ENCODE measurements around the gene TAS2R39. TPM values are rescaled to one million over a fixed set of nuclear protein-coding genes. Genes with fewer than 3 reads are reported as not detected.

The TAS2R39 gene
- total RNA-seq, 1 experiment from 2014 or later, result not detected

- Histone ChIP-seq H3F3A (ENCODE audit: insufficient read depth, low read depth) (no peaks in the 10 kb centered on the region), H3K9me2 (ENCODE audit: insufficient read depth) (no peaks in the 10 kb centered on the region), H3K36me3 (ENCODE audit: low read depth) (no peaks in the 10 kb centered on the region), H3K9me3 (ENCODE audit: insufficient read depth, low read depth) (no peaks in the 10 kb centered on the region), H3K27me3 (ENCODE audit: insufficient read depth, low read depth) (no peaks in the 10 kb centered on the region), H3K4me2 (no peak overlapping the region), H2AFZ (no peak overlapping the region), H3K4me1 (replicated peaks; ENCODE audit: insufficient read depth) (no peaks in the 10 kb centered on the region), H3K4me3 (no peak overlapping the region), H4K20me1 (ENCODE audit: insufficient read depth) (no peaks in the 10 kb centered on the region), H3K27ac (no peak overlapping the region), H3K79me2 (ENCODE audit: low read depth) (no peaks in the 10 kb centered on the region)
- ChIA-PET CTCF (interaction anchor here (0.6 to 4.3 kb wide), 27 partner anchors 24 to 891 kb away, joined by 3 to 54 read pairs (median 4); partner anchors contain the start of genes CASP2 and GSTK1), POLR2A (ENCODE audit: unreplicated experiment) (interaction anchor here (0.5 to 0.7 kb wide), 3 partner anchors 204 to 415 kb away, joined by 3 to 6 read pairs (median 6); no protein-coding TSS in a partner anchor)
- peak; percentile 100 for TF ChIP-seq CTCF (conservative IDR thresholded peaks at IDR 0.05)
- no peak for TF ChIP-seq EZH2 (IDR thresholded peaks at IDR 0.05; ENCODE audit: low read depth)
- peak; percentile 61 to 76 for DNase-seq
- intact Hi-C loops (cut with micrococcal nuclease; ENCODE audit: unreplicated experiment), result loop anchor here (1.0 to 10.0 kb wide), 16 partner anchors 43 to 892 kb away; partner anchors contain the start of gene EPHA1
- BruUV-seq (replicated peaks), result no TSS peak
Measured at GRCh38 chr7:143214789-143215679, 31.8 kb downstream of the TAS2R39 start.

DNA sequence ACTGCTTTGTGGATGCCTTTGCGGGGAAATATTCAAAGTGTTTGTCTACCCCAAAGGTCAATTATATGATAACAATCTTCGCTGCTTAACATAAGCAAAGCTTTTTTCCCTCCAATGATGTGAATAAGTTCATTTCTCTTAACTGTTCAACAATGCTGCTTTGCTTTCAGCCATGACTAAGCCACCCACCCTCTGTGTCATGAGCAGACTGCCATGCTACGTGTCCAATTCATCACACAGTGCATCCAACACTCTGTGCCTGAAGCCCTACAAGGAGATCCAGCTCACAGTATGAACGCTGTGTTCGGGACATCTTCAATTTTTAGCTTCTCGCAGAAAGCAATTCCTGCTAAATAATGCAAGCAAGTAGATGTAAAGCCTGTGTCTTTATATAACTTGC, 32.9 kb downstream of the TAS2R39 start:
- Histone ChIP-seq H3K27me3 (ENCODE audit: insufficient read depth, low read depth) (no peaks in the 10 kb centered on the region), H4K20me1 (ENCODE audit: insufficient read depth) (no peaks in the 10 kb centered on the region), H3F3A (ENCODE audit: insufficient read depth, low read depth) (no peaks in the 10 kb centered on the region), H3K79me2 (ENCODE audit: low read depth) (no peaks in the 10 kb centered on the region), H3K4me1 (replicated peaks; ENCODE audit: insufficient read depth) (no peaks in the 10 kb centered on the region), H3K36me3 (ENCODE audit: low read depth) (no peaks in the 10 kb centered on the region), H3K27ac (no peak overlapping the region), H3K9me2 (ENCODE audit: insufficient read depth) (no peaks in the 10 kb centered on the region), H3K9me3 (ENCODE audit: insufficient read depth, low read depth) (no peaks in the 10 kb centered on the region), H2AFZ (no peak overlapping the region), H3K4me3 (no peak overlapping the region), H3K4me2 (no peak overlapping the region)
- TF ChIP-seq CTCF (conservative IDR thresholded peaks at IDR 0.05) (no peak), EZH2 (IDR thresholded peaks at IDR 0.05; ENCODE audit: low read depth) (no peak)
- CTCF ChIA-PET, result interaction anchor here (1.5 to 4.3 kb wide), 2 partner anchors 209 to 215 kb away, joined by 9 to 54 read pairs; no protein-coding TSS in a partner anchor
- no TSS peak for BruUV-seq (replicated peaks)
- no peak for DNase-seq
- intact Hi-C loops (cut with micrococcal nuclease; ENCODE audit: unreplicated experiment), result loop anchor here (5.0 to 10.0 kb wide), 4 partner anchors 44 to 731 kb away; partner anchors contain the start of gene EPHA1
- POLR2A ChIA-PET (ENCODE audit: unreplicated experiment), result no interaction called here

DNA sequence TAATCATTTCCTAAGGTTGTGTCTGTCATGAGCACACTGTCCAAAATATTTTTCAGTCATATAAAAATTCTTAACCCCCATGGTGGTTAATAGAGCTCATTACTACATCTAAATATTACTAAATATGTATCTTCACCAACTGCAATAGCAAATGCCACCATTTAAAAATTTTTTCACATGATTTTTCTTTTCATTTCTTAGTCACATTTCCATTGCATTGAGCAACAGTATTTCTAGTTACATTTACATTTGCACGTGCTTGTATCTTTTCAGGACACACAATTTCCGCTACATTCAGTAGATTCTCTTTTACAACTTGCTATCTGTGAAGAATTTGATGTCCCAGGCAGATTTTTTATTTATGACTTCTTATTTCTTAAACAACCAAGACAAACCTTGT, 33.5 kb downstream of the TAS2R39 start:
- Histone ChIP-seq H3K79me2 (ENCODE audit: low read depth) (no peaks in the 10 kb centered on the region), H3K9me2 (ENCODE audit: insufficient read depth) (no peaks in the 10 kb centered on the region), H2AFZ (no peak overlapping the region), H3K9me3 (ENCODE audit: insufficient read depth, low read depth) (no peaks in the 10 kb centered on the region), H3F3A (ENCODE audit: insufficient read depth, low read depth) (no peaks in the 10 kb centered on the region), H3K4me3 (no peak overlapping the region), H3K27me3 (ENCODE audit: insufficient read depth, low read depth) (no peaks in the 10 kb centered on the region), H3K36me3 (ENCODE audit: low read depth) (no peaks in the 10 kb centered on the region), H3K27ac (no peak overlapping the region), H4K20me1 (ENCODE audit: insufficient read depth) (no peaks in the 10 kb centered on the region), H3K4me2 (no peak overlapping the region), H3K4me1 (replicated peaks; ENCODE audit: insufficient read depth) (no peaks in the 10 kb centered on the region)
- DNase-seq, result no peak
- CTCF ChIA-PET, result interaction anchor here (4.3 kb wide), 1 partner anchor 209 kb away, joined by 54 read pairs; no protein-coding TSS in a partner anchor
- intact Hi-C loops (cut with micrococcal nuclease; ENCODE audit: unreplicated experiment), result loop anchor here (5.0 to 10.0 kb wide), 4 partner anchors 44 to 732 kb away; partner anchors contain the start of gene EPHA1
- BruUV-seq (replicated peaks), result no TSS peak
- POLR2A ChIA-PET (ENCODE audit: unreplicated experiment), result no interaction called here
- TF ChIP-seq EZH2 (IDR thresholded peaks at IDR 0.05; ENCODE audit: low read depth) (no peak), CTCF (conservative IDR thresholded peaks at IDR 0.05) (no peak)

Measured in PC-9 (cell line).